GM06990 (cell line): ENCODE results near the gene ARHGEF6.

Experiments used
- DNase-seq: peaks from one replicate; pipeline ENCODE4 v3.0.0-alpha.2; 2011; ENCODE audit not compliant: insufficient read length; ENCODE audit errors: extremely low read depth
- H3K27me3 ChIP-seq: replicated peaks from 2 replicates; pipeline ENCODE4 v1.6.0; 2011; ENCODE audit warnings: low read length; ENCODE audit not compliant: control insufficient read depth, insufficient read depth
- H3K36me3 ChIP-seq: 2 replicates; pipeline ENCODE4 v1.5.1; 2011; ENCODE audit warnings: low read length; ENCODE audit not compliant: control insufficient read depth, insufficient read depth
- H3K4me3 ChIP-seq: replicated peaks from 2 replicates; pipeline ENCODE4 v1.5.1; 2011; ENCODE audit warnings: low read depth, mild to moderate bottlenecking, control low read depth, low read length
- CTCF ChIP-seq: IDR thresholded peaks from 2 replicates; pipeline ENCODE4 v1.5.1; 2011; ENCODE audit warnings: low read length, control low read depth, mild to moderate bottlenecking, inconsistent platforms; ENCODE audit not compliant: insufficient read depth, poor library complexity, severe bottlenecking

ARHGEF6 gene

GRCh38 chrX:136745215-136746173 is 35.2 kb downstream of the ARHGEF6 start:
- Histone ChIP-seq H3K27me3 (no peaks in the 10 kb centered on the region), H3K36me3 (no peaks in the 10 kb centered on the region), H3K4me3 (no peak overlapping the region)
- DNase-seq: no peak
- no peak for TF ChIP-seq CTCF

- Histone ChIP-seq H3K36me3 (no peaks in the 10 kb centered on the region; the same call in 1 of the 2 replicates), H3K27me3 (no peaks in the 10 kb centered on the region), H3K4me3 (no peak overlapping the region)
- no peak for DNase-seq
- TF ChIP-seq CTCF: no peak
Observed at GRCh38 chrX:136742721-136743379, 37.9 kb downstream of the ARHGEF6 start.

- TF ChIP-seq CTCF: no peak
- no peak for DNase-seq
- H3K4me3 ChIP-seq: no peak overlapping the region
- H3K27me3 ChIP-seq: no peaks in the 10 kb centered on the region
- H3K36me3 ChIP-seq: no peaks in the 10 kb centered on the region; the same call in 1 of the 2 replicates
Observed at GRCh38 chrX:136738049-136738729, 42.5 kb downstream of the ARHGEF6 start.

- Histone ChIP-seq H3K27me3 (no peaks in the 10 kb centered on the region), H3K36me3 (no peaks in the 10 kb centered on the region; the same call in 1 of the 2 replicates), H3K4me3 (no peak overlapping the region)
- no peak for DNase-seq
- no peak for TF ChIP-seq CTCF
Observed at GRCh38 chrX:136736690-136737089, 44.0 kb downstream of the ARHGEF6 start.

- Histone ChIP-seq H3K27me3 (no peaks in the 10 kb centered on the region), H3K36me3 (no peaks in the 10 kb centered on the region; the same call in 1 of the 2 replicates), H3K4me3 (no peak overlapping the region)
- no peak for DNase-seq
- no peak for TF ChIP-seq CTCF
Observed at GRCh38 chrX:136735601-136736000, 45.1 kb downstream of the ARHGEF6 start.
